GM19238 (cell line): ENCODE results near the gene DMTF1.
"Not testable (repeated sequence)": the region's sequence is repeated elsewhere in the genome, so short reads cannot be mapped to it uniquely, and the experiment has no call there.

Experiments
- DNase-seq: peaks from one replicate; pipeline ENCODE4 v3.0.0; 2011; ENCODE audit warnings: low spot score; ENCODE audit not compliant: insufficient read length

The DMTF1 gene

GRCh38 chr7:87152112-87152896 is at the start of gene DMTF1:
Gene DMTF1, plus strand, starts transcription at chr7:87152453. Its CDS starts 12,489 bp downstream, at chr7:87164942.
- peak; percentile 75 for DNase-seq

GRCh38 chr7:87105401-87105800 is 46.9 kb upstream of the DMTF1 start:
- no peak for DNase-seq

- DNase-seq, result no peak
Measured at GRCh38 chr7:87106974-87107612, 45.2 kb upstream of the DMTF1 start.

- no peak for DNase-seq
Measured at GRCh38 chr7:87107949-87108776, 44.1 kb upstream of the DMTF1 start.

- no peak for DNase-seq
Measured at GRCh38 chr7:87110778-87111177, 41.5 kb upstream of the DMTF1 start.

- DNase-seq, result no peak
Measured at GRCh38 chr7:87111877-87112276, 40.4 kb upstream of the DMTF1 start.

- no peak for DNase-seq
Measured at GRCh38 chr7:87113077-87113476, 39.2 kb upstream of the DMTF1 start.

GRCh38 chr7:87113904-87114303 is 38.3 kb upstream of the DMTF1 start:
- DNase-seq, result not testable (repeated sequence)

- DNase-seq, result not testable (repeated sequence)
Measured at GRCh38 chr7:87115772-87116171, 36.5 kb upstream of the DMTF1 start.

GRCh38 chr7:87116315-87116714 is 35.9 kb upstream of the DMTF1 start:
- DNase-seq, result no peak

- no peak for DNase-seq
Measured at GRCh38 chr7:87119581-87119980, 32.7 kb upstream of the DMTF1 start.

- no peak for DNase-seq
Measured at GRCh38 chr7:87123105-87123504, 29.1 kb upstream of the DMTF1 start.

GRCh38 chr7:87127019-87127418 is 25.2 kb upstream of the DMTF1 start:
- no peak for DNase-seq

- no peak for DNase-seq
Measured at GRCh38 chr7:87128861-87129267, 23.4 kb upstream of the DMTF1 start.

- DNase-seq, result no peak
Measured at GRCh38 chr7:87129332-87129731, 22.9 kb upstream of the DMTF1 start.

GRCh38 chr7:87129848-87130247 is 22.4 kb upstream of the DMTF1 start:
- DNase-seq, result no peak

- DNase-seq, result no peak
Measured at GRCh38 chr7:87131771-87132170, 20.5 kb upstream of the DMTF1 start.

- no peak for DNase-seq
Measured at GRCh38 chr7:87137271-87137670, 15.0 kb upstream of the DMTF1 start.

GRCh38 chr7:87139514-87139913 is 12.7 kb upstream of the DMTF1 start:
- no peak for DNase-seq

GRCh38 chr7:87140271-87140748 is 11.9 kb upstream of the DMTF1 start:
- DNase-seq, result no peak

- DNase-seq, result peak; percentile 19
Measured at GRCh38 chr7:87144173-87144657, 8.0 kb upstream of the DMTF1 start.
